Naive thymus-derived CD4-positive, alpha-beta T cell (primary cell): ENCODE data around the gene PRDM16. TPM values are rescaled to one million over a fixed set of nuclear protein-coding genes. Genes with fewer than 3 reads are reported as not detected.

Experiments used
- ATAC-seq: fragments of 150-1000 bp; cut with Tn5 transposase; 2 replicates; pipeline ENCODE4 v1.10.0; 2021; ENCODE audit warnings: mild to moderate bottlenecking, moderate library complexity
- CTCF ChIA-PET: fragments of 350-600 bp; sonication (Branson Sonifier 250); formaldehyde crosslinking; loops from one replicate; lab custom pipeline; 2021; ENCODE audit warnings: antibody characterized with exemption; lab: Charles Lee
- POLR2A ChIA-PET: fragments of 350-600 bp; sonication (Branson Sonifier 250); formaldehyde crosslinking; loops from one replicate; lab custom pipeline; 2021; ENCODE audit warnings: antibody characterized with exemption, inconsistent platforms; lab: Charles Lee
- DNase-seq, 9 donors: peaks; one replicate each; pipeline versions ENCODE4 v3.0.0 to v3.0.0-alpha.2; 2020 to 2022; ENCODE audit warnings: mixed read lengths in 1 of 9
- H3K27ac ChIP-seq: one replicate; pipeline ENCODE4 v1.7.0; 2013; ENCODE audit warnings: mild to moderate bottlenecking, low read depth, low read length, moderate library complexity
- H3K27me3 ChIP-seq, 2 donors: one replicate each; pipeline ENCODE4 v1.7.0; 2013; ENCODE audit warnings: low read length in 2 of 2, mild to moderate bottlenecking in 2 of 2, moderate library complexity in 2 of 2; ENCODE audit not compliant: control insufficient read depth in 2 of 2, insufficient read depth in 2 of 2
- H3K36me3 ChIP-seq, 3 experiments: 1 replicate in 2 of 3; 2 replicates in 1 of 3; pipeline ENCODE4 v1.7.0; 2013; ENCODE audit warnings: low read length in 3 of 3, mild to moderate bottlenecking in 3 of 3, moderate library complexity in 1 of 3; ENCODE audit not compliant: insufficient read depth in 3 of 3, control insufficient read depth in 2 of 3
- H3K4me1 ChIP-seq, 2 donors: one replicate each; pipeline ENCODE4 v1.7.0; 2013; ENCODE audit warnings: low read length in 2 of 2, mild to moderate bottlenecking in 2 of 2, moderate library complexity in 1 of 2; ENCODE audit not compliant: control insufficient read depth in 2 of 2, insufficient read depth in 2 of 2
- H3K4me3 ChIP-seq: 2 replicates; pipeline ENCODE4 v1.7.0; 2013; ENCODE audit warnings: mild to moderate bottlenecking, low read length
- H3K9me3 ChIP-seq, 3 experiments: 1 replicate in 2 of 3; 2 replicates in 1 of 3; pipeline ENCODE4 v1.7.0; 2013; ENCODE audit warnings: low read length in 3 of 3; ENCODE audit not compliant: control insufficient read depth in 2 of 3
- H3K27ac Mint-ChIP-seq, 9 donors: one replicate each; pipeline ENCODE4 v1.8.0; 2020 to 2022; ENCODE audit warnings: mixed read lengths in 9 of 9, mild to moderate bottlenecking in 8 of 9, moderate library complexity in 5 of 9, inconsistent platforms in 2 of 9
- H3K27me3 Mint-ChIP-seq, 5 donors: one replicate each; pipeline ENCODE4 v1.8.0; 2021 to 2022; ENCODE audit warnings: mixed read lengths in 5 of 5, mild to moderate bottlenecking in 1 of 5
- H3K36me3 Mint-ChIP-seq, 5 donors: one replicate each; pipeline ENCODE4 v1.8.0; 2020 to 2022; ENCODE audit warnings: mixed read lengths in 5 of 5, mild to moderate bottlenecking in 3 of 5, inconsistent platforms in 1 of 5
- H3K4me1 Mint-ChIP-seq, 7 donors: one replicate each; pipeline ENCODE4 v1.8.0; 2020 to 2022; ENCODE audit warnings: mixed read lengths in 7 of 7, mild to moderate bottlenecking in 3 of 7, inconsistent platforms in 1 of 7
- H3K4me3 Mint-ChIP-seq, 10 donors: one replicate each; pipeline ENCODE4 v1.8.0; 2020 to 2022; ENCODE audit warnings: mild to moderate bottlenecking in 10 of 10, mixed read lengths in 10 of 10, moderate library complexity in 6 of 10, inconsistent platforms in 2 of 10
- H3K9me3 Mint-ChIP-seq, 11 donors: one replicate each; pipeline ENCODE4 v1.8.0; 2020 to 2022; ENCODE audit warnings: mixed read lengths in 11 of 11, mild to moderate bottlenecking in 4 of 11, inconsistent platforms in 1 of 11, moderate library complexity in 1 of 11
- intact Hi-C, 2 donors: fragments of 100-400 bp; cut with micrococcal nuclease; formaldehyde crosslinking; loops; one replicate each; pipeline ENCODE4 v1.15.1; 2023
- polyA plus RNA-seq, 2 donors: library from polyadenylated mRNA; unstranded; fragments of 300-500 nt; fragmentation: Illumina TruSeq; gene quantifications; one replicate each; pipeline ENCODE4 v1.2.3, GENCODE V29; 2021
- total RNA-seq, 6 experiments: library from RNA in 5 of 6; stranded (reverse) in 5 of 6; gene quantifications; 1 replicate in 5 of 6; 2 replicates in 1 of 6; pipeline ENCODE4 v1.2.3 and lab custom pipeline; 2021 to 2026

PRDM16 gene
- total and polyA plus RNA-seq, 7 experiments from 2014 or later = 0.05 to 0.61 (median 0.36) TPM; not detected in 2

- no peak overlapping the region for H3K27ac ChIP-seq
- peaks cover 0 to 4% (median 0%) of the 10 kb centered on the region in 11 donors for H3K9me3 Mint-ChIP-seq
- no peaks in the 10 kb centered on the region for H3K36me3 ChIP-seq
- ATAC-seq = no peak
- ChIA-PET POLR2A (no interaction called here), CTCF (no interaction called here)
- H3K4me3 Mint-ChIP-seq = no peak overlapping the region
- H3K36me3 Mint-ChIP-seq = no peaks in the 10 kb centered on the region
- H3K4me1 ChIP-seq = no peaks in the 10 kb centered on the region
- no peaks in the 10 kb centered on the region for H3K27me3 ChIP-seq
- H3K27ac Mint-ChIP-seq = no peak overlapping the region
- no peak overlapping the region for H3K4me3 ChIP-seq
- H3K4me1 Mint-ChIP-seq = peaks cover 0 to 4% (median 0%) of the 10 kb centered on the region in 7 donors
- H3K27me3 Mint-ChIP-seq = peaks cover 0 to 13% (median 0%) of the 10 kb centered on the region in 5 donors
- intact Hi-C loops = no loop called here
- DNase-seq = peak in 1 of 9 donors; percentile 5
- H3K9me3 ChIP-seq = no peaks in the 10 kb centered on the region
These were observed 6.2 kb upstream of the PRDM16 start for GRCh38 chr1:3062616-3063378.

GRCh38 chr1:3063379-3064295, 5.4 kb upstream of the PRDM16 start:
- H3K27me3 ChIP-seq = no peaks in the 10 kb centered on the region
- H3K4me3 ChIP-seq = no peak overlapping the region
- DNase-seq (no peak), ATAC-seq (no peak)
- H3K4me1 Mint-ChIP-seq = peaks cover 0 to 4% (median 0%) of the 10 kb centered on the region in 7 donors
- intact Hi-C loops = no loop called here
- ChIA-PET POLR2A (no interaction called here), CTCF (no interaction called here)
- peaks cover 0 to 4% (median 0%) of the 10 kb centered on the region in 11 donors for H3K9me3 Mint-ChIP-seq
- no peaks in the 10 kb centered on the region for H3K4me1 ChIP-seq
- H3K9me3 ChIP-seq = no peaks in the 10 kb centered on the region
- H3K27me3 Mint-ChIP-seq = peaks cover 0 to 13% (median 0%) of the 10 kb centered on the region in 5 donors
- H3K36me3 ChIP-seq = no peaks in the 10 kb centered on the region
- no peak overlapping the region for H3K27ac Mint-ChIP-seq
- no peak overlapping the region for H3K27ac ChIP-seq
- no peaks in the 10 kb centered on the region for H3K36me3 Mint-ChIP-seq
- H3K4me3 Mint-ChIP-seq = no peak overlapping the region

GRCh38 chr1:3064296-3064850, 4.6 kb upstream of the PRDM16 start:
- ATAC-seq = no peak
- Histone ChIP-seq H3K9me3 (no peaks in the 10 kb centered on the region), H3K4me1 (no peaks in the 10 kb centered on the region), H3K4me3 (no peak overlapping the region), H3K27me3 (no peaks in the 10 kb centered on the region), H3K27ac (no peak overlapping the region), H3K36me3 (no peaks in the 10 kb centered on the region)
- H3K36me3 Mint-ChIP-seq = peaks cover 0 to 2% (median 0%) of the 10 kb centered on the region in 5 donors
- CTCF ChIA-PET = no interaction called here
- intact Hi-C loops = no loop called here
- H3K4me3 Mint-ChIP-seq = no peak overlapping the region
- H3K27me3 Mint-ChIP-seq = peaks cover 0 to 15% (median 5%) of the 10 kb centered on the region in 5 donors
- peak in 1 of 9 donors; percentile 1 for DNase-seq
- H3K4me1 Mint-ChIP-seq = peaks cover 0 to 5% (median 4%) of the 10 kb centered on the region in 7 donors
- no peaks in the 10 kb centered on the region for H3K9me3 Mint-ChIP-seq
- H3K27ac Mint-ChIP-seq = no peak overlapping the region
- POLR2A ChIA-PET = no interaction called here

DNA sequence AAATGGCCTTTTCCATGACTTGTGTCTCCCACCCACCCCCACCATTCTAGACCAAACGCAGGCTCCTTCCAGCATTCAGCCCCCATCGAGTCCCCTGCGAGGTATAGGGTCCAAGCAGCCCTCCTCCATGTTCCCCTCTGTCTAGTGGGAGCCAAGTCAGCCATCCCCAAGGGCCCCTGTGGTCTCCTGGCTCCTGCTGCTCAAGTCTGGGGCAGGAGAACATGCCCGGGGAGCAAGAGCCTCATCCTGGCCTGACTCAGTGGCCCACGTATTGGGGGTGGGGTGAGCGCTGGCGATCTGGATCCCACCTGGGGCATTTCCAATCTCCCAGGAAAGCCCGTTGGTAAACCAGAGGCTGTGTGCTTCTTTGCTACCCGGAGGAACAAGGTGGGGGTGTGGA, 4.1 kb upstream of the PRDM16 start:
- intact Hi-C loops = no loop called here
- H3K27me3 ChIP-seq = no peaks in the 10 kb centered on the region
- Mint-ChIP-seq H3K9me3 (no peaks in the 10 kb centered on the region), H3K4me1 (peaks cover 0 to 7% (median 4%) of the 10 kb centered on the region in 7 donors), H3K36me3 (peaks cover 0 to 2% (median 0%) of the 10 kb centered on the region in 5 donors), H3K4me3 (peak overlapping the region in 1 of 10 donors; percentile 11), H3K27me3 (peaks cover 0 to 18% (median 5%) of the 10 kb centered on the region in 5 donors), H3K27ac (no peak overlapping the region)
- peak in 1 of 9 donors; percentile 2 for DNase-seq
- no peak overlapping the region for H3K27ac ChIP-seq
- ChIA-PET POLR2A (no interaction called here), CTCF (no interaction called here)
- no peaks in the 10 kb centered on the region for H3K9me3 ChIP-seq
- H3K36me3 ChIP-seq = no peaks in the 10 kb centered on the region
- H3K4me1 ChIP-seq = no peaks in the 10 kb centered on the region
- no peak for ATAC-seq
- no peak overlapping the region for H3K4me3 ChIP-seq

GRCh38 chr1:3065396-3065795, 3.6 kb upstream of the PRDM16 start:
- Histone ChIP-seq H3K4me1 (no peaks in the 10 kb centered on the region), H3K4me3 (no peak overlapping the region), H3K9me3 (no peaks in the 10 kb centered on the region), H3K36me3 (no peaks in the 10 kb centered on the region), H3K27ac (no peak overlapping the region), H3K27me3 (no peaks in the 10 kb centered on the region)
- Mint-ChIP-seq H3K4me1 (peaks cover 0 to 7% (median 4%) of the 10 kb centered on the region in 7 donors), H3K4me3 (no peak overlapping the region), H3K9me3 (no peaks in the 10 kb centered on the region), H3K27ac (no peak overlapping the region), H3K36me3 (peaks cover 0 to 2% (median 0%) of the 10 kb centered on the region in 5 donors), H3K27me3 (peaks cover 0 to 18% (median 5%) of the 10 kb centered on the region in 5 donors)
- POLR2A ChIA-PET = no interaction called here
- ATAC-seq = no peak
- CTCF ChIA-PET = no interaction called here
- intact Hi-C loops = no loop called here
- DNase-seq = peak in 1 of 9 donors; percentile 1

DNA sequence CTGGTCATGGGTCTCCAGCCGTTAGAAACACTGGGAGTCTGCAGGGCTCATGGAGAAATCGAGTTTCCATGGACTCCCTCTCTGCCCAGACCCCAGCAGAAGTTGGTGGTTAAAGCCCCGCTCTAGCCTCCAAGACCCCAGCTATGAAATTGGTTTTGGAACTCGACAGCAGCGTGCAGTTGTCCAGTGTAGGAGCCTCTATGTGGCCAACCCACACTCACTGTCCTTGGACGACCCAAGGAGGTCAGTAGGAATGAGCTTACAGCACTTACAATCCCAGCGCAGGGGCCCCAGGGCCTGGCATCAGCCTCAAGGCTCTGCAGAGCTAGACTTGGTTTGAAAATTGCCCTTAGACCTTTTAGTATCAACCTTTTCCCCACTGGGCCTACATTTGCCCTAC, 3.2 kb upstream of the PRDM16 start:
- no peak overlapping the region for H3K27ac ChIP-seq
- peaks cover 0 to 18% (median 5%) of the 10 kb centered on the region in 5 donors for H3K27me3 Mint-ChIP-seq
- peaks cover 0 to 7% (median 2%) of the 10 kb centered on the region in 7 donors for H3K4me1 Mint-ChIP-seq
- H3K9me3 ChIP-seq = no peaks in the 10 kb centered on the region
- ATAC-seq = no peak
- H3K36me3 Mint-ChIP-seq = peaks cover 0 to 2% (median 0%) of the 10 kb centered on the region in 5 donors
- no peaks in the 10 kb centered on the region for H3K4me1 ChIP-seq
- no peak overlapping the region for H3K4me3 ChIP-seq
- peak in 1 of 9 donors; percentile 1 for DNase-seq
- no peaks in the 10 kb centered on the region for H3K27me3 ChIP-seq
- H3K27ac Mint-ChIP-seq = no peak overlapping the region
- ChIA-PET CTCF (no interaction called here), POLR2A (no interaction called here)
- H3K36me3 ChIP-seq = no peaks in the 10 kb centered on the region
- intact Hi-C loops = no loop called here
- no peak overlapping the region for H3K4me3 Mint-ChIP-seq
- no peaks in the 10 kb centered on the region for H3K9me3 Mint-ChIP-seq
